Neural progenitor cell (in vitro differentiated cells): ENCODE results near the gene ZMIZ1.

ENCODE experiments used
- CTCF ChIP-seq: fragments of 200-600 bp; sonication (generic); IDR thresholded peaks from 2 replicates; pipeline ENCODE4 v1.5.1; 2017; ENCODE audit warnings: antibody characterized with exemption, mild to moderate bottlenecking
- EZH2 ChIP-seq: fragments of 200-600 bp; sonication (generic); IDR thresholded peaks from 2 replicates; pipeline ENCODE4 v1.6.1; 2017; ENCODE audit warnings: antibody characterized with exemption, mild to moderate bottlenecking, moderate library complexity
- EZH2phosphoT487 ChIP-seq: fragments of 200-600 bp; sonication (generic); IDR thresholded peaks from 2 replicates; pipeline ENCODE4 v1.6.1; 2017; ENCODE audit warnings: antibody characterized with exemption

- no peak for TF ChIP-seq CTCF
- no peak for TF ChIP-seq EZH2phosphoT487
- no peak for TF ChIP-seq EZH2
Measured at GRCh38 chr10:79255007-79255507, 186.3 kb downstream of the ZMIZ1 start.
